PC-9 (cell line): Measurements from ENCODE around the gene EFS.

ENCODE experiments used
- EZH2 ChIP-seq: fragments of 200-600 bp; sonication (generic); IDR thresholded peaks from 2 replicates; pipeline ENCODE4 v1.8.0; 2017; ENCODE audit warnings: antibody characterized with exemption, low read depth
- TF ChIP-seq, protein P1 (sequence below): fragments of 200-600 bp; sonication (generic); conservative IDR thresholded peaks from 2 replicates; pipeline ENCODE4 v1.6.1; 2017; ENCODE audit warnings: mixed run types, antibody characterized with exemption, mild to moderate bottlenecking, moderate library complexity

GRCh38 chr14:23406725-23407355 lies 41.9 kb upstream of the EFS start:
- TF ChIP-seq, protein P1, sequence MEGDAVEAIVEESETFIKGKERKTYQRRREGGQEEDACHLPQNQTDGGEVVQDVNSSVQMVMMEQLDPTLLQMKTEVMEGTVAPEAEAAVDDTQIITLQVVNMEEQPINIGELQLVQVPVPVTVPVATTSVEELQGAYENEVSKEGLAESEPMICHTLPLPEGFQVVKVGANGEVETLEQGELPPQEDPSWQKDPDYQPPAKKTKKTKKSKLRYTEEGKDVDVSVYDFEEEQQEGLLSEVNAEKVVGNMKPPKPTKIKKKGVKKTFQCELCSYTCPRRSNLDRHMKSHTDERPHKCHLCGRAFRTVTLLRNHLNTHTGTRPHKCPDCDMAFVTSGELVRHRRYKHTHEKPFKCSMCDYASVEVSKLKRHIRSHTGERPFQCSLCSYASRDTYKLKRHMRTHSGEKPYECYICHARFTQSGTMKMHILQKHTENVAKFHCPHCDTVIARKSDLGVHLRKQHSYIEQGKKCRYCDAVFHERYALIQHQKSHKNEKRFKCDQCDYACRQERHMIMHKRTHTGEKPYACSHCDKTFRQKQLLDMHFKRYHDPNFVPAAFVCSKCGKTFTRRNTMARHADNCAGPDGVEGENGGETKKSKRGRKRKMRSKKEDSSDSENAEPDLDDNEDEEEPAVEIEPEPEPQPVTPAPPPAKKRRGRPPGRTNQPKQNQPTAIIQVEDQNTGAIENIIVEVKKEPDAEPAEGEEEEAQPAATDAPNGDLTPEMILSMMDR: no peak
- TF ChIP-seq EZH2: no peak
